ENCODE data around the gene BMP8B. TPM values are rescaled to one million over a fixed set of nuclear protein-coding genes. Genes with fewer than 3 reads are reported as not detected.

BMP8B gene
- total and polyA plus RNA-seq, 3 donors from 2014 or later = 4.4 to 5.6 (median 5.5) TPM

- H3K4me1 ChIP-seq = no peaks in the 10 kb centered on the region
- H3K9me3 ChIP-seq = no peaks in the 10 kb centered on the region
- H3K36me3 ChIP-seq (ENCODE audit: low read depth, missing control alignments) = no peaks in the 10 kb centered on the region
- intact Hi-C loops (cut with DNase I; ENCODE audit: low total_unique reads) = no loop called here
- TF ChIP-seq CTCF (IDR thresholded peaks at IDR 0.05) (no peak), POLR2A (IDR thresholded peaks at IDR 0.05) (no peak)
- no peak overlapping the region for H3K27ac ChIP-seq
- no peaks in the 10 kb centered on the region for H3K27me3 ChIP-seq
- WGBS, 2 donors = 77 to 84% methylated on average over 5 of the region's 5 CpGs
- H3K4me3 ChIP-seq = no peak overlapping the region
- no peak for DNase-seq
These were observed 31.2 kb downstream of the BMP8B start for GRCh38 chr1:39757501-39757900.

- H3K4me1 ChIP-seq = no peaks in the 10 kb centered on the region
- H3K36me3 ChIP-seq (ENCODE audit: low read depth, missing control alignments) = no peaks in the 10 kb centered on the region
- no peak overlapping the region for H3K4me3 ChIP-seq
- intact Hi-C loops (cut with DNase I; ENCODE audit: low total_unique reads) = no loop called here
- TF ChIP-seq POLR2A (IDR thresholded peaks at IDR 0.05) = no peak
- no peak for TF ChIP-seq CTCF (IDR thresholded peaks at IDR 0.05)
- WGBS, 2 donors = 92 to 93% methylated on average over 5 to 9 of the region's 9 CpGs
- no peak for DNase-seq
- no peaks in the 10 kb centered on the region for H3K9me3 ChIP-seq
- H3K27ac ChIP-seq = no peak overlapping the region
- no peaks in the 10 kb centered on the region for H3K27me3 ChIP-seq
These were observed 32.6 kb downstream of the BMP8B start for GRCh38 chr1:39755965-39756659.

GRCh38 chr1:39754906-39755504, 33.7 kb downstream of the BMP8B start:
- WGBS, 2 donors = 67 to 72% methylated on average over 1 to 2 of the region's 2 CpGs
- Histone ChIP-seq H3K4me3 (no peak overlapping the region), H3K9me3 (no peaks in the 10 kb centered on the region), H3K36me3 (ENCODE audit: low read depth, missing control alignments) (no peaks in the 10 kb centered on the region), H3K4me1 (no peaks in the 10 kb centered on the region), H3K27ac (peak overlapping the region in 1 of 2 donors; percentile 12), H3K27me3 (no peaks in the 10 kb centered on the region)
- TF ChIP-seq POLR2A (IDR thresholded peaks at IDR 0.05) = no peak
- no peak for TF ChIP-seq CTCF (IDR thresholded peaks at IDR 0.05)
- DNase-seq = peak; percentile 62
- intact Hi-C loops (cut with DNase I; ENCODE audit: low total_unique reads) = no loop called here

GRCh38 chr1:39754026-39754570, 34.6 kb downstream of the BMP8B start:
- TF ChIP-seq CTCF (IDR thresholded peaks at IDR 0.05) (no peak), POLR2A (IDR thresholded peaks at IDR 0.05) (no peak)
- Histone ChIP-seq H3K27ac (peak overlapping the region in 1 of 2 donors; percentile 12), H3K9me3 (no peaks in the 10 kb centered on the region), H3K36me3 (ENCODE audit: low read depth, missing control alignments) (no peaks in the 10 kb centered on the region), H3K27me3 (no peaks in the 10 kb centered on the region), H3K4me3 (no peak overlapping the region), H3K4me1 (no peaks in the 10 kb centered on the region)
- 76 to 77% methylated on average over 2 of the region's 2 CpGs for WGBS, 2 donors
- no peak for DNase-seq
- intact Hi-C loops (cut with DNase I; ENCODE audit: low total_unique reads) = no loop called here
